Heart right ventricle (tissue), 16 donors: ENCODE data around the gene MAGEA11. TPM values are rescaled to one million over a fixed set of nuclear protein-coding genes. Genes with fewer than 3 reads are reported as not detected.
"Not testable (repeated sequence)": the region's sequence is repeated elsewhere in the genome, so short reads cannot be mapped to it uniquely, and the experiment has no call there.

ENCODE experiments used
- ATAC-seq, 8 donors: fragments of 200-7000 bp; cut with Tn5 transposase; one replicate each; pipeline ENCODE4 v1.9.1; 2020; ENCODE audit warnings: mild to moderate bottlenecking in 8 of 8, moderate library complexity in 8 of 8, moderate number of reproducible peaks in 1 of 8
- DNase-seq, 2 donors: peaks; one replicate each; pipeline ENCODE4 v3.0.0-alpha.2; 2020
- H3K27ac ChIP-seq, 10 donors: fragments of 200-600 bp; sonication (generic) in 2 of 10; one replicate each; pipeline versions ENCODE4 v1.5.0 to v1.8.0; 2020 to 2022; ENCODE audit warnings: mild to moderate bottlenecking in 3 of 10
- H3K27me3 ChIP-seq, 7 donors: fragments of 200-600 bp; one replicate each; pipeline ENCODE4 v1.8.0; 2021 to 2022; ENCODE audit warnings: mild to moderate bottlenecking in 2 of 7
- H3K36me3 ChIP-seq, 9 donors: fragments of 200-600 bp; sonication (generic) in 1 of 9; one replicate each; pipeline versions ENCODE4 v1.5.0 to v1.8.0; 2020 to 2022; ENCODE audit warnings: mild to moderate bottlenecking in 2 of 9
- H3K4me1 ChIP-seq, 9 donors: fragments of 200-600 bp; sonication (generic) in 1 of 9; one replicate each; pipeline versions ENCODE4 v1.5.0 to v1.8.0; 2020 to 2022; ENCODE audit warnings: mild to moderate bottlenecking in 4 of 9
- H3K4me3 ChIP-seq, 10 donors: fragments of 200-600 bp; sonication (generic) in 2 of 10; one replicate each; pipeline versions ENCODE4 v1.5.0 to v1.8.0; 2020 to 2022; ENCODE audit warnings: mild to moderate bottlenecking in 7 of 10, moderate library complexity in 2 of 10
- H3K9me3 ChIP-seq, 11 donors: fragments of 200-600 bp in 10 of 11; sonication (generic) in 2 of 11; one replicate each; pipeline versions ENCODE4 v1.5.0 to v1.8.0; 2013 to 2022; ENCODE audit warnings: mild to moderate bottlenecking in 2 of 11, control low read depth in 1 of 11, moderate library complexity in 1 of 11
- WGBS, 2 donors: extraction: QIAGEN DNeasy Blood & Tissue Kit; methylation state at CpG; one replicate each; pipeline ENCODE4 v1.1.7; 2013; ENCODE audit warnings: inconsistent platforms in 1 of 2; 5-methylcytosine and 5-hydroxymethylcytosine counted together
- intact Hi-C, 10 donors: fragments of 100-400 bp; cut with DNase I; formaldehyde crosslinking; loops; one replicate each; pipeline versions ENCODE4 v1.11.1 to v1.14.2; 2022
- polyA plus RNA-seq, 2 donors: library from polyadenylated mRNA; stranded (reverse); fragments of 200-250 nt; gene quantifications; one replicate each; pipeline ENCODE4 v1.2.3, GENCODE V29; 2013
- total RNA-seq, 10 donors: library from RNA; stranded (reverse); fragmentation: NEBNext Ultra II Directional in 3 of 10; extraction: Animal tissue kit (Norgen Biotek cat#: 25700) in 3 of 10; gene quantifications; one replicate each; pipeline versions ENCODE4 v1.2.1 to v1.2.4, GENCODE V29; 2021 to 2023
- TF ChIP-seq, protein P1 (sequence below), 9 donors: fragments of 200-600 bp; sonication (generic) in 2 of 9; IDR thresholded peaks; one replicate each; pipeline versions ENCODE4 v1.5.0 to v1.8.0; 2021 to 2022; ENCODE audit warnings: antibody characterized with exemption in 9 of 9, mild to moderate bottlenecking in 5 of 9, moderate library complexity in 1 of 9
- donor health status: Arrhythmogenic right ventricular cardiomyopathy.
- donor health status: ischemic (EF 13 %, LVEDD 7.1; RV severe dilation, severe dysfunction).
- donor health status: healthy with polysubstance abuse.
- donor health status: DM: no; HTN: yes; CAD: no.
- donor health status: DM: no; HTN: no; CAD: no.
- donor health status: ischemic (EF 25% LVEDD 6.9; RV normal size, moderate dysfunction).
- donor health status: ischemic (EF 25% LVEDD 5.7; RV mildly dilated, moderate dysfunction).
- donor health status: healthy.
- donor health status: DM: yes; HTN: yes; CAD: no.
- donor health status: Ischemic cardiomyopathy.
- donor health status: ischemic (EF 35%, LVEDD 5.7; RV mildly dilated, moderate dysfunction).
- donor health status: nonischemic (EF 11% LVEDD 7.7; RV severe dilation, severe dysfunction).
- donor health status: DM: yes; HTN: yes; CAD: no.
- donor health status: PGD.
- donor health status: ischemic (EF 29% LVEDD 5.4; RV normal size, mild dysfunction).
- donor health status: nonischemic (EF 23%, LVEDD 6.1; RV moderate dilation, normal function).

Gene MAGEA11
- total and polyA plus RNA-seq, 12 donors, result not detected

- DNase-seq, result no peak
- intact Hi-C loops, result no loop called here
These were observed 9.9 kb downstream of the MAGEA11 start for GRCh38 chrX:149721778-149722177.

GRCh38 chrX:149723583-149724118 is 11.8 kb downstream of the MAGEA11 start:
- H3K4me3 ChIP-seq, DNase-seq, intact Hi-C loops, H3K27me3 ChIP-seq, H3K4me1 ChIP-seq, ATAC-seq, H3K9me3 ChIP-seq, H3K36me3 ChIP-seq, H3K27ac ChIP-seq: not testable (repeated sequence)
- 45 to 46% methylated on average over 3 of the region's 5 CpGs for WGBS, 2 donors

More at GRCh38 chrX:149721778-149722177, 9.9 kb downstream of the MAGEA11 start:
- 89 to 95% methylated on average over 8 of the region's 8 CpGs for WGBS, 2 donors
- H3K36me3 ChIP-seq, result no peaks in the 10 kb centered on the region
- H3K27me3 ChIP-seq, result no peaks in the 10 kb centered on the region
- H3K9me3 ChIP-seq, result no peaks in the 10 kb centered on the region
- ATAC-seq, result no peak
- H3K4me3 ChIP-seq, result no peak overlapping the region
- TF ChIP-seq, protein P1, sequence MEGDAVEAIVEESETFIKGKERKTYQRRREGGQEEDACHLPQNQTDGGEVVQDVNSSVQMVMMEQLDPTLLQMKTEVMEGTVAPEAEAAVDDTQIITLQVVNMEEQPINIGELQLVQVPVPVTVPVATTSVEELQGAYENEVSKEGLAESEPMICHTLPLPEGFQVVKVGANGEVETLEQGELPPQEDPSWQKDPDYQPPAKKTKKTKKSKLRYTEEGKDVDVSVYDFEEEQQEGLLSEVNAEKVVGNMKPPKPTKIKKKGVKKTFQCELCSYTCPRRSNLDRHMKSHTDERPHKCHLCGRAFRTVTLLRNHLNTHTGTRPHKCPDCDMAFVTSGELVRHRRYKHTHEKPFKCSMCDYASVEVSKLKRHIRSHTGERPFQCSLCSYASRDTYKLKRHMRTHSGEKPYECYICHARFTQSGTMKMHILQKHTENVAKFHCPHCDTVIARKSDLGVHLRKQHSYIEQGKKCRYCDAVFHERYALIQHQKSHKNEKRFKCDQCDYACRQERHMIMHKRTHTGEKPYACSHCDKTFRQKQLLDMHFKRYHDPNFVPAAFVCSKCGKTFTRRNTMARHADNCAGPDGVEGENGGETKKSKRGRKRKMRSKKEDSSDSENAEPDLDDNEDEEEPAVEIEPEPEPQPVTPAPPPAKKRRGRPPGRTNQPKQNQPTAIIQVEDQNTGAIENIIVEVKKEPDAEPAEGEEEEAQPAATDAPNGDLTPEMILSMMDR (IDR thresholded peaks at IDR 0.05), result no peak
- no peaks in the 10 kb centered on the region for H3K4me1 ChIP-seq
- H3K27ac ChIP-seq, result no peak overlapping the region

GRCh38 chrX:149727308-149727707 is 15.4 kb downstream of the MAGEA11 start:
- ATAC-seq, H3K4me3 ChIP-seq, H3K36me3 ChIP-seq, H3K27me3 ChIP-seq, DNase-seq, H3K9me3 ChIP-seq, intact Hi-C loops, H3K4me1 ChIP-seq, H3K27ac ChIP-seq: not testable (repeated sequence)
- 77% methylated on average over 3 of the region's 7 CpGs; no CpG with 5 or more reads in 1 of the 2 donors for WGBS, 2 donors

DNA sequence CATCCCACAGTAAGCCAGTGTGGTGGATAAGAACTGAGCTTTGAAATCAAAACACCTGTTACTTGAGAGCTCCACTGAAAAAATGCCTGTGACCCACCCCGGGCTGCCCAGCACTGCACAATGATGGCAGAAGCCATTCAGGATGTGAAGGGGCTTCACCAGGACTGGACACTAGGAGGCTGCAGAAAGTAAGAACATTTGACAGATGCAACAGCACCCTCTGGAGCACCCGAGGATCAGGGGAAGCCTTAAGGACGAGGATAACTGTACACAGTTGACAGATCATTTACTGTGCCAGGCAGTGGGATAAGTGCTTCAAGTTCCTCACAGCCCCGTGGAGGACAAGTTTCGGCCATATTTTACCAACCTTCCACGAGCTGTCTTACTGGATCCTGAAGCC is 30.4 kb downstream of the MAGEA11 start:
- H3K36me3 ChIP-seq, H3K4me1 ChIP-seq, H3K27ac ChIP-seq, H3K27me3 ChIP-seq, intact Hi-C loops, DNase-seq, H3K4me3 ChIP-seq, H3K9me3 ChIP-seq: not testable (repeated sequence)
- peak in 1 of 8 donors; percentile 53 for ATAC-seq
- 17% methylated on average over 1 of the region's 6 CpGs; no CpG with 5 or more reads in 1 of the 2 donors for WGBS, 2 donors

- peak in 3 of 8 donors; percentile 26 to 64 (median 59) for ATAC-seq
- intact Hi-C loops, H3K27me3 ChIP-seq, H3K36me3 ChIP-seq, H3K4me1 ChIP-seq, DNase-seq, H3K27ac ChIP-seq, H3K9me3 ChIP-seq, H3K4me3 ChIP-seq: not testable (repeated sequence)
- WGBS, 2 donors, result 70 to 84% methylated on average over 2 of the region's 6 CpGs
These were observed 34.6 kb downstream of the MAGEA11 start for GRCh38 chrX:149746390-149747007.

- Histone ChIP-seq H3K4me3 (no peak overlapping the region), H3K27me3 (peaks cover 0 to 4% (median 0%) of the 10 kb centered on the region in 7 donors), H3K36me3 (no peaks in the 10 kb centered on the region), H3K27ac (no peak overlapping the region), H3K9me3 (no peaks in the 10 kb centered on the region), H3K4me1 (no peaks in the 10 kb centered on the region)
- 85 to 94% methylated on average over 4 to 8 of the region's 8 CpGs for WGBS, 2 donors
- TF ChIP-seq, protein P1 (IDR thresholded peaks at IDR 0.05), result no peak
- ATAC-seq, result no peak
- intact Hi-C loops, result no loop called here
- no peak for DNase-seq
These were observed 45.6 kb downstream of the MAGEA11 start for GRCh38 chrX:149757206-149758067.
